Measurements from ENCODE around the gene DGLUCY.
"Not testable (repeated sequence)": the region's sequence is repeated elsewhere in the genome, so short reads cannot be mapped to it uniquely, and the experiment has no call there.

Gene DGLUCY

GRCh38 chr14:91173221-91173670 lies 59.4 kb downstream of the DGLUCY start:
- DNase-seq: peak; percentile 42

- no peak for DNase-seq
Observed at GRCh38 chr14:91173904-91174303, 60.0 kb downstream of the DGLUCY start.

DNA sequence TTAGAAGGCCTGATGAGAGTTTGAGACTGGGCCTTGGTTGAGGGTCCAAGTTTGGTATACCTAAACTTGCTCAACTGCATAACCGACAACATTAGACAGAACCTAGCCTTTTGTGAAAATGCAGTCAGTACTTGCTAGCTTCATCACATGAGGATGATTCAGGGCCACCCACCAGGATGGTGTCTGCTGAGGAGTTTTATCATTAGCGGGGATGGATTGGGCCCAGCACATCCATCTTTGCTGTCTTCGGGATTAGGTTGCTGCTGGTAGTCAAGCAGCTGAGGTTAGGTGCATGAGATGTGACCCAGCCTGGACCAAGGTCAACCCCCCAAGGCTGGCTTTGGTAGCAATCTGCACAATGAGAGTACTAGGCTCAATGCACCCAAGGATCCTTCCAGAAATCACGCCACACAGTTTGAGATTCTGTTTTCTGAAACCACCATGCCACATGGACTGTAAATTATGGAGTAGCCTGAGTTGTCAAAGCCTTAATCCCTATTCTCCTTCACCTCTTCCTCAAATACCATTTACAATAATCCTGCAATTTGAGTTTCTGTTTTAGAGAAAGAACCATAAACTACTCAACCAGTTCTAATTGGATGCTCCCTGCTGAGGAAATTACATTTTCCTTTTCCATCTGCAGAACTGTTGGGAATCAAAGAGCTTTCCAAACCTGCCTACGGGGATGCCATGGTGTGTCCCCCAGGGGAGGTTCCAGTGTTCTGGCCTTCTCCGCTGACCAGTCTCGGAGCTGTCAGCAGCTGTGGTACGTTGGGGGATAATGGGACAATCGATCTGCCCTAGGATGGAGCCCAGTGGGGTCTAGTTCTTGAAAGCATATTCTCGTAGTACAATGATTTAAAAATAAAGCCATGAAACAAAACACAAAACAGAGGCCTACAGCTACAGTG lies 61.7 kb downstream of the DGLUCY start:
- no peak for DNase-seq

- peak; percentile 25 for DNase-seq
Observed at GRCh38 chr14:91177073-91178034, 63.5 kb downstream of the DGLUCY start.

DNA sequence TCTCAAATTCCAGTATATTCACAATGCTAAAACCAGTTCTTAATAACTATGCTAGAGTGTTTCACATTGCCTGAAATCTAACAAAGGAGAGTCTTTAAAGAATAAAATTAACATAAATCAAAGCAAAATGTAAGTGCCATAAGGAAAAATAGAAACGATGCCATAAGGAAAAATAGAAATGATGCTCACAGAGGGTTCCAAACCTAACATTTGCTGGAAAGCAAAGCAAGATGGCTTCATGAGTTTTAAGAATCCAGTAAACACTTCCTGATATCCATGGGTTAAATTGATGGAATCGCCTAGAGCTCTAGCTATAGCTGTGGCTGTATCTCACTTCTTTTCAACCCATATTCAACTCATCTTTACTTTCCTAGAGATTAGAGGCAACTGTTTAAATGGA lies 66.7 kb downstream of the DGLUCY start:
- no peak for DNase-seq

GRCh38 chr14:91182753-91183152 lies 68.9 kb downstream of the DGLUCY start:
- DNase-seq: not testable (repeated sequence)

GRCh38 chr14:91184559-91184958 lies 70.7 kb downstream of the DGLUCY start:
- no peak for DNase-seq

GRCh38 chr14:91185721-91186120 lies 71.8 kb downstream of the DGLUCY start:
- DNase-seq: no peak

- no peak for DNase-seq
Observed at GRCh38 chr14:91186515-91187066, 72.7 kb downstream of the DGLUCY start.

DNA sequence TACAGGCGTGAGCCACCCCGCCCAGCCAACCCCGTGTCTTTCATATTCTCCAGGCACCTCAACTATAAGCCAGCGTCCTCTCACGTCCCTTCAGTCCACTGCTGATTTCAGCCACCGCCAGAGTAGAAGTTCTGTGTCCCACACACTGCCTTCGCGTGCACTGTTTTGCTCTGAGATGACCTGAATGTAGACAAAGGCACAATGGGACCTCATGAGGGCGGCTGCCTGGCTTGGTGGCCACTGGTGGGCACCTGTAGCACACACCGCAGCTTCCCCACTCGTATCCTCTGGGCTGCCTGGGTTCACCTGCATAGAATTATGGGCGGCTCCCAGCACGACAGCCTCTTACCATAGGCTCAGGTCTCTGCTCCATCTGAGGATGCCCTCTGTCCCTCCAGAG lies 73.4 kb downstream of the DGLUCY start:
- DNase-seq: no peak

DNA sequence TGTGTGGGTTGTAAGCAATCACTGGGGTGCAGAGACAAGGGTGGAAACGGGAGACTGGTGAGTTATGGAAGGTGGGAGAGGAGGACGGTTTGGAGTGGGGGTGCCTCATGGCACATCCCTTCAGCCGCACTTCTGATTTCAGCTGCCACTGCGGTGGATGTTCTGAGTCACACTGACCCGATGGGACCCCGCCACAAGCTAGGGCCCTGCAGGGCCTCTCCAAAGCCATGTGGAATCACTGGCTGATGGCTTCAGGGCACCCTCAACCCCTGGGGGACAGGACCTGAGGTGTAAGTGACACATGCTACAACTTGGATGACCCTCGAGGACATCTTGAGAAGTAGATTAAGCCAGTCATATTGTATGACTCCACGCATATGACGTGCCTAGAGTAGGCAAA lies 77.0 kb downstream of the DGLUCY start:
- DNase-seq: no peak

DNA sequence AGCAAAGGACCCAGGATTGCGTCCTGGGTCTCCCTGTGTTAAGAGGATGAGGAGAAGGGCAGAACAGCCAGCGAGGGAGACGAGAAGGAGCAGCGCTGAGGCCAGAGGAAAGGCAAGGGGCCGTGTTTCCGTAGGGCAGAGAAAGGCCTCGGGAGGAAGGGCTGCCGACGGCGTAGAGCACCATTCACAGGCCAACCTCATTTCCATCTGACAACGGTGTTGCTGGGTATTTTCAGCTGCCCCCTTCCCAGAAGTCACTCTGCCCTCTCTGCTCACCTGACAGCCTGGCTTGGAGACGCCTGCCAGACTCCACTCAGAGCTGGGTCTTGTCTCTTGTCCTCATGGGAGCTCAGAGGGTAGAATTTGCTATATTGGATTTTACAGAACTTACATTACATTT lies 79.2 kb downstream of the DGLUCY start:
- no peak for DNase-seq

DNA sequence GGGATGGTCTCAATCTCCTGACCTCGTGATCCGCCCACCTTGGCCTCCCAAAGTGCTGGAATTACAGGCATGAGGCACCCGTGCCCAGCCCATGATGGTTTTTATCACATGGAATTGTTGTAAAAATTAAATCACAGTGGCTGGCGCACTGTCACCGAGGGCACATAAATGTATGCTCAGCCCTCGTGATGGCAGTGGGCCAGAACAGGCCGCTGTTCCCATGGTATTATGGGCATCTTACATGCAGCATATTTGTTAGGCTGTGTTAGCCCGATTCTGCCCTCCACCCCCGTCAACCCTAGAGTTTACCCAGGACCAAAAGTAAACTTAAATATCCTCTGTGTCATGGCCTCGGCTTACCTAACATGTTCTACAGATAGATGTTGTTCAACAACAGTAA lies 82.0 kb downstream of the DGLUCY start:
- no peak for DNase-seq

DNA sequence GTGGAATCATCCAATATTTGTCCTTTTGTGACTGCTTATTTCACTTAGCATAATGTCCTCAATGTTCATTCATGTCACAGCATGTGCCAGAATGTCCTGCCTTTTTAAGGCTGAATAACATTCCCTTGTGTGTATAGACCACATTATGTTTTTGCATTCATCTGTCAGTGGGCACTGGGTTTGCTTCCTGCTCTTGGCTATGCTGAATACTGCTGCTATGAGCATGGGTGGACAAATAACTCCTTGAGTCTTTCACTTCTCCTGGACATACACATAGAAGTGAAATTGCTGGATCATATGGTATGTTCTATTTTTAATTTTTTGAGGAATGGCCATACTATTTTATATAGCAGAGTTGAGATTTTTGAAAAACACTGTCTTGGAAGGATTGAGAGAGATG lies 83.8 kb downstream of the DGLUCY start:
- DNase-seq: no peak

DNA sequence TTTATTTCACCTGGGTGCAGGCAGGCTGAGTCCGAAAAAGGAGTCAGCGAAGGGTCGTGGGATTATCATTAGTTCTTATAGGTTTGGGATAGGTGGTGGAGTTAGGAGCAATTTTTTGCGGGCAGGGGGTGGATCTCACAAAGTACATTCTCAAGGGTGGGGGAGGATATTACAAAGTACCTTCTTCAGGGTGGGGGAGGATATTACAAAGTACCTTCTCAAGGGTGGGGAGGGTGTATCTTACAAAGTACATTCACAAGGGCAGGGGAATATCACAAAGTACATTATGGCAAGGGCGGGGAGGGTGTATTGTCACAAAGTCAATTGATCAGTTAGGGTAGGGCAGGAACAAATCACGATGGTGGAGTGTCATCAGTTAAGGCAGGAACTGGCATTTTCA lies 86.9 kb downstream of the DGLUCY start:
- DNase-seq: not testable (repeated sequence)

GRCh38 chr14:91202234-91202974 lies 88.5 kb downstream of the DGLUCY start:
- no peak for DNase-seq

DNA sequence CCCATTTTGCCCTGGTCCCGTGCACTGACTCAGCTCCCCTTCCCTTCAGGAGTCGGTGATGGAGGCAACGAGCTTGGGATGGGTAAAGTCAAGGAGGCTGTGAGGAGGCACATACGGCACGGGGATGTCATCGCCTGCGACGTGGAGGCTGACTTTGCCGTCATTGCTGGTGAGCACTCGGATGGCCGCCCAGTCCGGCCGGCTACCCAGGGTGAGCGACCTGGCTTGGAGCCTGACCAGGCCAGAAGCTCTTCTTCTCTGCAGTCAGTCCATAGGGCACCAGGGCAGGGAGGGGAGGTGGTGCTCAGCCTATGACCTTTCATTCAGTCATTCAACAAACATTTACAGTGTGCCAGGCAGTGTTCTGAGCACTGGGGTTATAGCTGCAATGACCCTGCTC lies 90.8 kb downstream of the DGLUCY start:
- no peak for DNase-seq

- no peak for DNase-seq
Observed at GRCh38 chr14:91205459-91205858, 91.6 kb downstream of the DGLUCY start.

DNA sequence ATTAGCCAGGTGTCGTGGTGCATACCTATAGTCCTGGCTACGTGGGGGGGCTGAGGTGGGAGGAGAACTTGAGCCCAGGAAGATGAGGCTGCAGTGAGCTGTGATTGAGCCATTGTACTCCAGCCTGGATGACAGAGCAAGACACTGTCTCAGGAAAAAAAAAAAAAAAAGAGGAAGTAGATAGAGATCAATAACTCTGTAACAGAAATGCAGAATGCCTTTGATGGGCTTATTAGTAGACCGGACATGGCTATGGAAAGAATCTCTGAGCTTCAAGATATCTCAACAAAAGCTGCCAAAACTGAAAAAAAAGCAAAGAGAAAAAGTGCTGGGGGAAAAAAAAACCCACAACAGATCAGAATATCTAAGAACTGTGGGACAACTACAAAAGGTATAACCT lies 93.1 kb downstream of the DGLUCY start:
- no peak for DNase-seq

DNA sequence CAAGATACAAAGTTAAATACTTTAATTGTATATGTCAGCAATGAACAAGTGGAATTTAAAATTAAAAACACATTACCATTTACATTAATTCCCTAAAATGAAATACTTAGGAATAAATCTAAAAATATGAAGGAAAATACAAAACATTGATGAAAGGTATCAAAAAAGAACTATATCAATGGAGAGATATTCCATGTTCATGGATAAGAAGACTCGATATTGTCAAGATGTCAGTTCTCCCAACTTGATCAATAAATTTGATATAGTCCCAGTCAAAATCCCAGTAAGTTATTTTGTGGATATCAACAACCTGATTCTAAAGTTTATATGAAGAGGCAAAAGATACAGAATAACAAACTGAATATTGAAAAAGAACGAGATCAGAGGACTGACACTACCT lies 97.1 kb downstream of the DGLUCY start:
- no peak for DNase-seq

DNA sequence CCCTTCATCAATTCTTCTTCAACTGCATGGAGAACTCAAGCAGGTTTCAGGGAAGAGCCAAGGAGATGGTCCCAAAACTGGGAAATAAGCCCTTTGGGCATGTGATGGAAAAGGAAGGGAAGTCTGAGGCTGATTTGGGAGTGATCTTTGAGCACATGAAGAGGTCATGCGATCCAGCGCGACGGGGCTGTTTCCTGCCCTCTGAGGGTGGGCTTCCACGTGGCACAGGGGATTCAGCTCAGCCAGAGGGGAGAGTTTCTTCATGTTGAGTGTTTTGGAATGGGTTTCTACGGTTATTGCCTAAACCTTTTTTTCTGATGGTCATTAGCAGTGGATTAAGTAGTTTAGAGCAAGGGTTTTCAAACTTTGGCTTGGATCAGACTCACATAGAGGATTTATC lies 100.4 kb downstream of the DGLUCY start:
- DNase-seq: no peak

DNA sequence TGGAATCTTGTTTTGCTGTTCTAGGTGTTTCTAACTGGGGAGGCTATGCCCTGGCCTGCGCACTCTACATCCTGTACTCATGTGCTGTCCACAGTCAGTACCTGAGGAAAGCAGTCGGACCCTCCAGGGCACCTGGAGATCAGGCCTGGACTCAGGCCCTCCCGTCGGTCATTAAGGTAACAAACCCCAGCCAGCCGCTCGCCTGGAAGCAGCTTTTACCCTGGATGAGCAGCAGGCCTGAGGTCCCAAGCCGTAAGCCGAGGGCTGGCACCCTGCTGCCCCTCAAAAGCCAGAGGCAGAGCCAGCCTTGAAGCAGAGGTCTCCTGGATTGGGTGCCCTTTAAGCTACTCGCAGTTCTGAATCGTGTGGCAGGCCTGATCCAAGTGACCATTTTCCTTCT lies 101.5 kb downstream of the DGLUCY start:
- no peak for DNase-seq
